Gastroesophageal sphincter (tissue), 4 donors: Measurements from ENCODE around the gene CARD9. TPM values are rescaled to one million over a fixed set of nuclear protein-coding genes. Genes with fewer than 3 reads are reported as not detected.
A peak's percentile ranks its signal among the peaks of the same experiment; 100 is the strongest.

Source experiments
- ATAC-seq: fragments of 150-250 bp; one replicate; pipeline ENCODE4 v1.9.1; 2016; ENCODE audit warnings: mild to moderate bottlenecking, moderate library complexity
- H3K27ac ChIP-seq, 4 donors: fragments of 200-600 bp; sonication (generic) in 3 of 4; 1 replicate in 3 of 4; 2 replicates in 1 of 4; pipeline ENCODE4 v1.5.1; 2016 to 2019
- H3K27me3 ChIP-seq: fragments of 200-600 bp; sonication (generic); one replicate; pipeline ENCODE4 v1.5.1; 2019
- H3K36me3 ChIP-seq, 2 donors: fragments of 200-600 bp; sonication (generic); one replicate each; pipeline ENCODE4 v1.5.1; 2019; ENCODE audit warnings: control low read depth in 1 of 2
- H3K4me1 ChIP-seq, 3 donors: fragments of 200-600 bp; sonication (generic); 1 replicate in 2 of 3; 2 replicates in 1 of 3; pipeline ENCODE4 v1.5.1; 2016 to 2019; ENCODE audit warnings: control low read depth in 2 of 3
- H3K4me3 ChIP-seq, 2 donors: fragments of 200-600 bp; sonication (generic); one replicate each; pipeline ENCODE4 v1.5.1; 2019; ENCODE audit warnings: mild to moderate bottlenecking in 1 of 2, moderate library complexity in 1 of 2
- H3K9me3 ChIP-seq, 3 donors: fragments of 200-600 bp; sonication (generic); one replicate each; pipeline ENCODE4 v1.5.1; 2017 to 2019; ENCODE audit warnings: control low read depth in 2 of 3
- EP300 ChIP-seq: sonication (generic); formaldehyde crosslinking; IDR thresholded peaks from one replicate; pipeline ENCODE4 v1.6.1; 2017; ENCODE audit warnings: antibody characterized with exemption, mild to moderate bottlenecking
- POLR2A ChIP-seq, 2 donors: fragments of 450-650 bp; IDR thresholded peaks; one replicate each; pipeline ENCODE4 v1.6.1; 2017; ENCODE audit warnings: antibody characterized with exemption in 2 of 2, mild to moderate bottlenecking in 2 of 2, moderate library complexity in 1 of 2
- POLR2AphosphoS5 ChIP-seq: sonication (generic); formaldehyde crosslinking; IDR thresholded peaks from one replicate; pipeline ENCODE4 v1.6.1; 2017; ENCODE audit warnings: antibody characterized with exemption
- WGBS, 2 donors: methylation state at CpG; one replicate each; pipeline ENCODE4 v1.1.5; 2018; ENCODE audit warnings: low coverage in 1 of 2; 5-methylcytosine and 5-hydroxymethylcytosine counted together
- total RNA-seq, 4 donors: library from RNA; depleted of rRNA; stranded (reverse); fragments of >200 nt; gene quantifications; one replicate each; pipeline ENCODE4 v1.1.0, GENCODE V29; 2016
- TF ChIP-seq, protein P1 (sequence below), 4 experiments: fragments of 200-600 bp in 2 of 4; fragments of 450-650 bp in 2 of 4; sonication (generic) in 1 of 4; IDR thresholded peaks; one replicate each; pipeline ENCODE4 v1.5.1; 2017 to 2019; ENCODE audit warnings: antibody characterized with exemption in 4 of 4, mild to moderate bottlenecking in 2 of 4, moderate library complexity in 2 of 4

The CARD9 gene
- total RNA-seq, 4 donors from 2014 or later: 1.3 to 2.3 (median 1.8) TPM

DNA sequence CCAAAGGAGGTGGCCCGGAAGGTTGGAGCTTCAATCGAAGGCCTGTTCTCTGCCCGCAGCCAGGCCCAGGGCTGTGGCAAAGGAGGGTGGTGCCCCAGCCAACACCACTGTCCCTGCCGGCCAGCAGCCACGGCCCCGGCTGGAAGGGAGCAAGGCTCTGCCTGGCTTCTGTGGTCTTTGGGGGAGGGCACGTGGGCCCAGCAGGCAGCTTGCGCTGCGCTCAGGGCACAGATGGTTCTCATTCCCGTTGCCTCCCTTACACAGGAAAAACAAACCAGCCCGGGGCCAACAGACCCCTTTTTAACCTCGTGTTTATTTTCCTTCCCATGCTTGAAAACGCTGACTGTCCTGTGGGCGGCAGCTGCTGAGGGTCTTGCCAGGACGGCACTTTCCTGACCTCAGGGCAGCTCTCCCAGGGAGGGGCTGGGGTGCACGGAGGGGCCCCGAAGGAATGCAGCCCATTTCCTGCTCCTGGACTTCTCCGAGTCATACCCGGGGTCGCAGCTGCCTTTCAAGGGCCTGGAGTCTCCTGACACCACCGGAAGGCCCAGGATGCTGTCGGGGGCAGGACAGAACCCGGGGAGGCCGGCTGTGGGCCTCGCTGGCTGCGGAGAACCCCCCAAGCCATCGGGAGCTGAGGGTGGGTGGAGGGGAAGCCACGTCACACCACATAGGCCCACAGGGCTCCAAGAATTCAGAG lies 47.3 kb downstream of the CARD9 start:
- WGBS, 2 donors: no CpG with 5 or more reads among the region's 28 CpGs
- peak overlapping the region in 3 of 4 donors; percentile 83 to 87 (median 84) for H3K27ac ChIP-seq
- H3K27me3 ChIP-seq: no peaks in the 10 kb centered on the region
- H3K4me3 ChIP-seq: peak overlapping the region in 1 of 2 donors; percentile 86
- no peaks in the 10 kb centered on the region for H3K9me3 ChIP-seq
- no peak for ATAC-seq
- no peak for TF ChIP-seq POLR2AphosphoS5
- no peak for TF ChIP-seq POLR2A (IDR thresholded peaks at IDR 0.05)
- TF ChIP-seq EP300: no peak
- TF ChIP-seq, protein P1, sequence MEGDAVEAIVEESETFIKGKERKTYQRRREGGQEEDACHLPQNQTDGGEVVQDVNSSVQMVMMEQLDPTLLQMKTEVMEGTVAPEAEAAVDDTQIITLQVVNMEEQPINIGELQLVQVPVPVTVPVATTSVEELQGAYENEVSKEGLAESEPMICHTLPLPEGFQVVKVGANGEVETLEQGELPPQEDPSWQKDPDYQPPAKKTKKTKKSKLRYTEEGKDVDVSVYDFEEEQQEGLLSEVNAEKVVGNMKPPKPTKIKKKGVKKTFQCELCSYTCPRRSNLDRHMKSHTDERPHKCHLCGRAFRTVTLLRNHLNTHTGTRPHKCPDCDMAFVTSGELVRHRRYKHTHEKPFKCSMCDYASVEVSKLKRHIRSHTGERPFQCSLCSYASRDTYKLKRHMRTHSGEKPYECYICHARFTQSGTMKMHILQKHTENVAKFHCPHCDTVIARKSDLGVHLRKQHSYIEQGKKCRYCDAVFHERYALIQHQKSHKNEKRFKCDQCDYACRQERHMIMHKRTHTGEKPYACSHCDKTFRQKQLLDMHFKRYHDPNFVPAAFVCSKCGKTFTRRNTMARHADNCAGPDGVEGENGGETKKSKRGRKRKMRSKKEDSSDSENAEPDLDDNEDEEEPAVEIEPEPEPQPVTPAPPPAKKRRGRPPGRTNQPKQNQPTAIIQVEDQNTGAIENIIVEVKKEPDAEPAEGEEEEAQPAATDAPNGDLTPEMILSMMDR (IDR thresholded peaks at IDR 0.05): no peak
- peaks cover 0 to 52% (median 26%) of the 10 kb centered on the region in 3 donors for H3K4me1 ChIP-seq
- no peaks in the 10 kb centered on the region for H3K36me3 ChIP-seq

DNA sequence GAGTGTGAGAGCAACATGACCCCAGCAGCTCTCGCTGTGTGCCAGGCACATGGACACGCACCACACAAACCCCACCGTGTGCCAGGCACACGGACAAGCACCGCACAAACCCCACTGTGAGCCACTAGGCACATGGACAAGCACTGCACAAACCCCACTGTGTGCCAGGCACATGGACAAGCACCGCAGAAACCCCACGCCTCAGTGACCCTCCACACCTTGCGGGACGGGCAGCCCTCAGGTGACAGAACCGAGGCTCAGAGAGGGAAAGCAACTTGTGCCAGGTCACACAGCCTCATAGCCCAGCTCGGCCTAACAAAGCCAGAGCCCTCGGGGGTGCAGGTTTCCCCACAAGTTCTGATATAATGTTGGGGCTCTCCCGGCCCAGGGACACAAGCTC lies 48.1 kb downstream of the CARD9 start:
- H3K27me3 ChIP-seq: no peaks in the 10 kb centered on the region
- no peak for ATAC-seq
- peaks cover 0 to 45% (median 26%) of the 10 kb centered on the region in 3 donors for H3K4me1 ChIP-seq
- H3K9me3 ChIP-seq: no peaks in the 10 kb centered on the region
- TF ChIP-seq POLR2AphosphoS5 (no peak), EP300 (no peak), POLR2A (IDR thresholded peaks at IDR 0.05) (no peak)
- TF ChIP-seq, protein P1 (IDR thresholded peaks at IDR 0.05): no peak
- H3K4me3 ChIP-seq: no peak overlapping the region
- H3K36me3 ChIP-seq: no peaks in the 10 kb centered on the region
- peak overlapping the region in 3 of 4 donors; percentile 83 to 87 (median 84) for H3K27ac ChIP-seq
- 89 to 93% methylated on average over 3 of the region's 13 CpGs for WGBS, 2 donors

DNA sequence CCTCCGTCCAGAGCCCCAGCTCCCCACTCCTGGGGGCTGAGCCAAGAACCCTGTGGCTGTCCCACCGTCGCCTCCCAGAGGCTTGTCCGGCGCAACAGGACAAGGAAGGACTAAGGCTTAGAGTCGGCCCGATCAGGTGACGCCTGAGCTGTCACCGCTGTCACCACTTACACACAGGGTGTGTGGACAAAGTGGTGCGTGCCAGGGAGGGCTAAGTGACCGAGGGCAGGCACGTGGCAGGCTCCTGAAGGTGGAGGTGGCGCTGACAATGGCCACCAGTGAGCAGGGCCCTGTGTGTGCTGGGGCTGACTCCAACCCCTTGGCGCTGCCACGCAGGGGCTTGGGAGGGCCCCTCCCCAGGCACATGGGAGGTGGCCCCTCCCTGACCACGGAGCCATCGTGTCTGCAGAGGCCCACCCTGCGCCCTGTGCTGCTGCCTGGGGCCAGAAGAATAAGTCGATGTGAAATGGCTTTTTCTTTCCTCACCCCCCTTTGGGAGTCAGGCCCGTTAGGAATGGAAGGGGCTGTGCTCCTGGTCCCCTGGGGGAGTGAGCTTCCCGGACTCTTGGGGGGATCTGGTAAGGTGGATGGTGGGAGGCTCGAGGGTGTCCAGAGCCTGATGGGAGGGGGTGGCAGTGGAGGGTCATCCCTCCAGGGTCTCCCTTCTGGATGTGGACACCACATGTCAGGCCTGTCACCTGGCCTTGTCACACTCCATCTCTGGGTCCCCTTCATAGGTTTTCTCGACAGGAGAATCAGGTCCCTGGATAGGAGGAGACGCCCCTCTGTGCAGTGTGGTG lies 48.8 kb downstream of the CARD9 start:
- no peak for TF ChIP-seq POLR2AphosphoS5
- TF ChIP-seq, protein P1 (IDR thresholded peaks at IDR 0.05): no peak
- TF ChIP-seq POLR2A (IDR thresholded peaks at IDR 0.05): no peak
- TF ChIP-seq EP300: no peak
- Histone ChIP-seq H3K36me3 (no peaks in the 10 kb centered on the region), H3K27me3 (no peaks in the 10 kb centered on the region), H3K9me3 (no peaks in the 10 kb centered on the region), H3K27ac (no peak overlapping the region), H3K4me1 (peaks cover 0 to 39% (median 26%) of the 10 kb centered on the region in 3 donors), H3K4me3 (no peak overlapping the region)
- 100% methylated on average over 1 to 2 of the region's 24 CpGs for WGBS, 2 donors
- no peak for ATAC-seq

DNA sequence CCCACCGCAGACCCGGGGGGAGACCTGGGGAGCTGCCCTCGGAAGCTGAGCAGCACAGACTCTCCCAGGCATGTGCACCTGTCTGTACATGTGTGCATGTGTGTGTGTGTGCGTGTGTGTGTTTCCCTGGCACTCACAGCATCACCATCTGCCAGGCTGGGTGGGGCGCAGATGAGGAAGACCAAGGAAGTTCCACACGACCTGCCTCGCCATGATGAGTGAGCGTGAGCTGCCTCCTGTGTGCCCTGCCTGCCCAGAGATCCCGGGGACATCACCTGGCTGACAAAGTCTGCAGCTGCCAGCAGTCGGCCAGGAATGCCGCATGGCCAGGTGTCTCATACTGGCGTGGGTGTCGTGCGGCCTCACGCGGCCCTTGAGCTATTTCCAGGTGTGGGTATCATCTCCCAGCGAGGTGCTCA lies 50.1 kb downstream of the CARD9 start:
- 96% methylated on average over 4 of the region's 17 CpGs; no CpG with 5 or more reads in 1 of the 2 donors for WGBS, 2 donors
- no peaks in the 10 kb centered on the region for H3K36me3 ChIP-seq
- peaks cover 0 to 26% (median 15%) of the 10 kb centered on the region in 3 donors for H3K4me1 ChIP-seq
- no peaks in the 10 kb centered on the region for H3K9me3 ChIP-seq
- ATAC-seq: no peak
- no peak overlapping the region for H3K27ac ChIP-seq
- TF ChIP-seq POLR2AphosphoS5 (no peak), POLR2A (IDR thresholded peaks at IDR 0.05) (no peak), EP300 (no peak)
- H3K27me3 ChIP-seq: no peaks in the 10 kb centered on the region
- H3K4me3 ChIP-seq: no peak overlapping the region

DNA sequence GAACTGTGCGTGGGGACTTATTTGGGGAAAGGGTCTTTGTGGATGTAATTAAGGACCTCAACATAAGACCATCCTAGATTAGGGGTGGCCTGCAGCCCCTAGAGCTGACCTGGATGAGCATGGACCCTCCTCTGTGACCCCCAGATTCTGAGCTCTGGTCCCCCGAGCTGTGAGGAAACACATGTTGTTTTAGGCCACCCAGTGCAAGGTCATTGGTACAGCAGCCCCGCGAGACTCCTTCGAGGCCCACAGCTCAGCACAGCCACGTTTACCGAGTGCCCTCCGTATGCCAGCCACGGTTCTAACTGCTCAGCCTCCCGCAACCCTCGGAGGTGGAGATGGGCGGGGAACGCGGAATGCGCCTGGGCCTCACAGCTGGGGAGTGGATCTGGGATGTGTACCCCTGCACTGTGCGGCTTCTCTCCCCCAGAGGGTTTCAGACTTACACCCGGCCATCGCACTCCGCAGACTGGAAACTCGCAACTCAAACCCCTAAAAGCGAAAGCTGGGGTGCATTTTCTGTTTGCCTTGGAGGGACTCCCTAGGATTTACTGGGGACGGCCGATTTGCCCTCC lies 50.6 kb downstream of the CARD9 start:
- TF ChIP-seq EP300 (no peak), POLR2AphosphoS5 (no peak)
- TF ChIP-seq, protein P1 (IDR thresholded peaks at IDR 0.05): no peak
- Histone ChIP-seq H3K36me3 (no peaks in the 10 kb centered on the region), H3K27ac (no peak overlapping the region), H3K9me3 (no peaks in the 10 kb centered on the region), H3K4me3 (no peak overlapping the region), H3K4me1 (peaks cover 0 to 21% (median 10%) of the 10 kb centered on the region in 3 donors), H3K27me3 (no peaks in the 10 kb centered on the region)
- ATAC-seq: no peak
- WGBS, 2 donors: 70 to 92% methylated on average over 2 to 4 of the region's 23 CpGs
